HUES64 (cell line): ENCODE data around the gene GUSB. TPM values are rescaled to one million over a fixed set of nuclear protein-coding genes. Genes with fewer than 3 reads are reported as not detected.
"Not testable (repeated sequence)": the region's sequence is repeated elsewhere in the genome, so short reads cannot be mapped to it uniquely, and the experiment has no call there.

ENCODE experiments used
- H3K27ac ChIP-seq: 2 replicates; pipeline ENCODE4 v1.7.0; 2013; ENCODE audit warnings: low read depth, low read length, inconsistent platforms
- H3K27me3 ChIP-seq: 2 replicates; pipeline ENCODE4 v1.6.1; 2013; ENCODE audit warnings: mild to moderate bottlenecking, low read length; ENCODE audit not compliant: insufficient read depth
- H3K36me3 ChIP-seq: 2 replicates; pipeline ENCODE4 v1.6.1; 2013; ENCODE audit warnings: mild to moderate bottlenecking, low read length; ENCODE audit not compliant: insufficient read depth
- H3K4me1 ChIP-seq: 2 replicates; pipeline ENCODE4 v1.6.1; 2013; ENCODE audit warnings: mild to moderate bottlenecking, low read length, moderate library complexity; ENCODE audit not compliant: insufficient read depth
- H3K4me3 ChIP-seq: 2 replicates; pipeline ENCODE4 v1.5.1; 2013; ENCODE audit warnings: mild to moderate bottlenecking, low read length, moderate library complexity
- H3K9ac ChIP-seq: 2 replicates; pipeline ENCODE4 v1.6.1; 2013; ENCODE audit warnings: mild to moderate bottlenecking, low read depth, low read length
- H3K9me3 ChIP-seq: 2 replicates; pipeline ENCODE4 v1.6.1; 2013; ENCODE audit warnings: low read depth, low read length; ENCODE audit not compliant: insufficient read depth
- WGBS: fragments of 150-250, 120-280 bp; methylation state at CpG from one replicate; pipeline ENCODE4 v1.1.7; 2013; ENCODE audit warnings: missing lambda C conversion rate; 5-methylcytosine and 5-hydroxymethylcytosine counted together
- polyA plus RNA-seq, 2 experiments: library from polyadenylated mRNA; stranded (reverse); fragments of 50-300 nt; gene quantifications; one replicate each; pipeline ENCODE4 v1.2.3, GENCODE V29; 2013

The GUSB gene
- 37.0 TPM for polyA plus RNA-seq (2013, experiment 1 of 2)
- polyA plus RNA-seq (2013, experiment 2 of 2), result 36.5 TPM

DNA sequence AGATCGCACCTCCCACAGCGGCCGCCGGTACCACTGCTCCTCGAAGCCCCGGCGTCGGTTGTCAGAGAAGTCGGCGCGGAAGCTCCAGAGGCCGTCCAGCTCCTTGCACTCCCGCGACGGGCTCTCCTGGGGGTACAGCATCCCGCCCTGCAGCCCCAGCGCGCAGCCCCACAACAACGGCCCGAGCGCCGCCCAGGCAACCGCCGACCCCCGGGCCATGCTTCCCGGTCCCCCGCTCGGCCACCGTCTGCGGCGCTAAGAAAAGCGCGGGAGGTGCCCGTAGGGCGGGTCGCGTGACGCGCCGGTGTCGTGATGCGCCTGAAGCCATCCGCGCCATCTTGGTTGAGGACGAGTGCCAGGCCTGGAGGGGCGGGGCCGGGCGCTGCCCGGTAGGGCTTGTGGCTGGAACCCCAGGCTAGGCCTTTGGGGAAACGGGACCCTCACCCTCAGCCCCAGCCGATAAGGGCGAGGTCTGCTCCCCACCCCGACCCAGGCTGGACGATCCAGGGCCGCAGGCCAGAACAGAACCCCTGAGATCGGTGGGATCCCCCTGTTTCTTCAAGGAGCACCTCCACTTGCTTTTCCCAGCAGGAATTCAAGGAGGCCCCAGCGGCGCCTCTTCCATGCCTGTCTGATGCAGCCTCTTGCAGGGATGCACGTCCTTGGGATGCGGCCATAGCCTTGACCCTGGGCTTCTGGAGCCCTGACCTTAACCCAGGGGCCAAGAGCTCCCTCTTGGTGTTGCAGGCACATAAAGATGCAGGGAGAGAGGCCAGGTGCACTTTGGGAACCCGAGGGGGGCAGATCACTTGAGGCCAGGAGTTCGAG lies at the start of gene GUSB:
Gene GUSB, minus strand, starts transcription at position 249 of the 828 bp plus-strand sequence. Its CDS starts 30 bp downstream, at position 219.
- peak within 1 kb of the TSS; percentile 77 for H3K27ac ChIP-seq

GRCh38 chr7:66028342-66028741 lies 46.3 kb upstream of the GUSB start:
- H3K9ac ChIP-seq, H3K36me3 ChIP-seq, H3K4me1 ChIP-seq, H3K27ac ChIP-seq, H3K9me3 ChIP-seq, H3K4me3 ChIP-seq, H3K27me3 ChIP-seq: not testable (repeated sequence)
- 72% methylated on average over 2 of the region's 3 CpGs for WGBS

More for the DNA sequence above, at the start of gene GUSB:
- 8% methylated on average over 62 of the region's 62 CpGs for WGBS
- Histone ChIP-seq H3K9ac (peak within 1 kb of the TSS; percentile 98), H3K27me3 (no peaks in the 10 kb centered on the region), H3K4me1 (no peaks in the 10 kb centered on the region), H3K4me3 (peak within 1 kb of the TSS; percentile 96), H3K36me3 (peaks cover 20% of the 10 kb centered on the region), H3K9me3 (no peaks in the 10 kb centered on the region)

GRCh38 chr7:66016131-66016461 lies 34.1 kb upstream of the GUSB start:
- Histone ChIP-seq H3K9ac (no peak overlapping the region), H3K4me3 (no peak overlapping the region), H3K9me3 (no peaks in the 10 kb centered on the region), H3K27ac (no peak overlapping the region), H3K36me3 (no peaks in the 10 kb centered on the region), H3K27me3 (no peaks in the 10 kb centered on the region), H3K4me1 (no peaks in the 10 kb centered on the region)
- 87% methylated on average over 4 of the region's 4 CpGs for WGBS

DNA sequence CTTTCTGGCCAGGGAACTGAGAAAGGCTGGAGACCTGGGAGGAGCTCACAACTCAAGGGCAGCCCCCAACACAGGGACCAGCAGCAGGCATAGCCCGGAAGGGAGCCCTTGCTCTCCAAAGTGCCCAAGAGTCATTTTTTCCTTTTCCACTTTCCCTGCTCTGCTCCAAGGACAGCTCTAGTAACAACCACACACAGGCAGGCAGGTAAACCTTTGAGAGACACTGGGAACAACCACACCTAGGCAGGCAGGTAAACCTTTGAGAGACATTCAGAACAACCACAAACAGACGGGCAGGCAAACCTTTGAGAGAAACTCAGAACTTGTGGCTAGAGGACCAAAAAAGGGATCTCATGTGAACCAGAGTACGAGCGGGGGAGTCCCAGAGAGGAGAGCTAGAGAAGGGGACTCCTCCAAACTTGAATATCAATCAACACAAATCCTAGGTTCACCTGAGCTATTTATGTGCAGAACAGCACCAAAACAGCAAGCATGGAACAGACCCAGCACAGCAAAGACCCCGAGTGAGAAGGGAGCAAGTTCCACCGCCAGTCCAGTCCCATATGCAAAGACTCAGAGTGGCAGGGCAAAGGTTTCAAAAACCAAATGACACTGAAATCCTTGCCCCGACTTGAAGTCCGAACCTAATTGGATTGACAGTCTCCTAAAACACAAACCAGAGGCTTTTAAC lies 33.6 kb upstream of the GUSB start:
- no peaks in the 10 kb centered on the region for H3K36me3 ChIP-seq
- 92% methylated on average over 8 of the region's 8 CpGs for WGBS
- H3K4me1 ChIP-seq, result no peaks in the 10 kb centered on the region
- H3K9ac ChIP-seq, result no peak overlapping the region
- H3K4me3 ChIP-seq, result no peak overlapping the region
- H3K9me3 ChIP-seq, result no peaks in the 10 kb centered on the region
- no peaks in the 10 kb centered on the region for H3K27me3 ChIP-seq
- H3K27ac ChIP-seq, result no peak overlapping the region

- Histone ChIP-seq H3K27ac (no peak overlapping the region), H3K9ac (no peak overlapping the region), H3K4me3 (no peak overlapping the region), H3K27me3 (no peaks in the 10 kb centered on the region), H3K4me1 (no peaks in the 10 kb centered on the region), H3K9me3 (no peaks in the 10 kb centered on the region), H3K36me3 (no peaks in the 10 kb centered on the region)
- WGBS, result 71% methylated on average over 5 of the region's 5 CpGs
Measured at GRCh38 chr7:66013938-66014337, 31.9 kb upstream of the GUSB start.

GRCh38 chr7:66007232-66007631 lies 25.2 kb upstream of the GUSB start:
- H3K4me3 ChIP-seq, result no peak overlapping the region
- no peak overlapping the region for H3K9ac ChIP-seq
- no peak overlapping the region for H3K27ac ChIP-seq
- H3K4me1 ChIP-seq, result no peaks in the 10 kb centered on the region
- no peaks in the 10 kb centered on the region for H3K9me3 ChIP-seq
- H3K27me3 ChIP-seq, result no peaks in the 10 kb centered on the region
- WGBS, result 89% methylated on average over 3 of the region's 6 CpGs
- H3K36me3 ChIP-seq, result no peaks in the 10 kb centered on the region

DNA sequence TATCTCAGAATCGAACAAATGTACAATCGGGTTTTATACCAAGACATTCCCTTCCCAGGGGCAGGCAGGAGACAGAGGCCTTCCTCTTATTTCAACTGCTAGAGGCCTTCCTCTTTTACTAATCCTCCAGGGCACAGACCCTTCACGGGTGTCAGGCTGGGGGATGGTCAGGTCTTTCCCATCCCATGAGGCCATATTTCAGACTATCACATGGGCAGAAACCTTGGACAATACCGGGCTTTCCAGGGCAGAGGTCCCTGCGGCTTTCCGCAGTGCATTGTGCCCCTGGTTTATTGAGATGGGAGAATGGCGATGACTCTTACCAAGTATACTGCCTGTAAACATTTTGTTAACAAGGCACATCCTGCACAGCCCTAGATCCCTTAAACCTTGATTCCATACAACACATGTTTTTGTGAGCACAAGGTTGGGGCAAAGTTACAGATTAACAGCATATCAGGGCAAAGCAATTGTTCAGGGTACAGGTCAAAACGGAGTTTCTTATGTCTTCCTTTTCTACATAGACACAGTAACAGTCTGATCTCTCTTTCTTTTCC lies 23.2 kb upstream of the GUSB start:
- not testable (repeated sequence) for H3K9ac ChIP-seq, H3K4me1 ChIP-seq, H3K36me3 ChIP-seq, H3K4me3 ChIP-seq, H3K9me3 ChIP-seq, H3K27me3 ChIP-seq, H3K27ac ChIP-seq
- 89% methylated on average over 8 of the region's 8 CpGs for WGBS

- not testable (repeated sequence) for H3K27ac ChIP-seq, H3K4me1 ChIP-seq, H3K4me3 ChIP-seq, H3K36me3 ChIP-seq, H3K27me3 ChIP-seq, H3K9ac ChIP-seq, H3K9me3 ChIP-seq
- WGBS, result no CpG with 5 or more reads among the region's 5 CpGs
Measured at GRCh38 chr7:66000823-66001417, 18.9 kb upstream of the GUSB start.

DNA sequence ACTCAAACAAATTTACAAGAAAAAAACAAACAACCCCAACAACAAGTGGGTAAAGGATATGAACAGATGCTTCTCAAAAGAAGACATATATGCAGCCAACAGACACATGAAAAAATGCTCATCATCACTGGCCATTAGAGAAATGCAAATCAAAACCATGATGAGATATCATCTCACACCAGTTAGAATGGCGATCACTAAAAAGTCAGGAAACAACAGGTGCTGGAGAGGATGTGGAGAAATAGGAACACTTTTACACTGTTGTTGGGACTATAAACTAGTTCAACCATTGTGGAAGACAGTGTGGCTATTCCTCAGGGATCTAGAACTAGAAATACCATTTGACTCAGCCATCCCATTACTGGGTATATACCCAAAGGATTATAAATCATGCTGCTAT lies 13.0 kb upstream of the GUSB start:
- not testable (repeated sequence) for H3K27ac ChIP-seq, H3K36me3 ChIP-seq, H3K9ac ChIP-seq, H3K9me3 ChIP-seq, H3K4me3 ChIP-seq, H3K27me3 ChIP-seq, H3K4me1 ChIP-seq
- WGBS, result no CpG with 5 or more reads among the region's 1 CpG

- H3K27me3 ChIP-seq, result no peaks in the 10 kb centered on the region
- WGBS, result 93% methylated on average over 4 of the region's 4 CpGs
Measured at GRCh38 chr7:65992526-65992925, 10.5 kb upstream of the GUSB start.

GRCh38 chr7:65991829-65992228 lies 9.8 kb upstream of the GUSB start:
- 100% methylated on average over 5 of the region's 5 CpGs for WGBS
- not testable (repeated sequence) for H3K4me1 ChIP-seq, H3K9ac ChIP-seq, H3K4me3 ChIP-seq, H3K27ac ChIP-seq, H3K27me3 ChIP-seq, H3K36me3 ChIP-seq, H3K9me3 ChIP-seq

More at GRCh38 chr7:65992526-65992925, 10.5 kb upstream of the GUSB start:
- H3K27ac ChIP-seq, result no peak overlapping the region
- no peaks in the 10 kb centered on the region for H3K4me1 ChIP-seq
- H3K9me3 ChIP-seq, result no peaks in the 10 kb centered on the region
- H3K4me3 ChIP-seq, result no peak overlapping the region
- no peak overlapping the region for H3K9ac ChIP-seq
- H3K36me3 ChIP-seq, result no peaks in the 10 kb centered on the region
